ENCODE measurements around the gene ANKS3.
A peak's percentile ranks its signal among the peaks of the same experiment; 100 is the strongest.

The ANKS3 gene

DNA sequence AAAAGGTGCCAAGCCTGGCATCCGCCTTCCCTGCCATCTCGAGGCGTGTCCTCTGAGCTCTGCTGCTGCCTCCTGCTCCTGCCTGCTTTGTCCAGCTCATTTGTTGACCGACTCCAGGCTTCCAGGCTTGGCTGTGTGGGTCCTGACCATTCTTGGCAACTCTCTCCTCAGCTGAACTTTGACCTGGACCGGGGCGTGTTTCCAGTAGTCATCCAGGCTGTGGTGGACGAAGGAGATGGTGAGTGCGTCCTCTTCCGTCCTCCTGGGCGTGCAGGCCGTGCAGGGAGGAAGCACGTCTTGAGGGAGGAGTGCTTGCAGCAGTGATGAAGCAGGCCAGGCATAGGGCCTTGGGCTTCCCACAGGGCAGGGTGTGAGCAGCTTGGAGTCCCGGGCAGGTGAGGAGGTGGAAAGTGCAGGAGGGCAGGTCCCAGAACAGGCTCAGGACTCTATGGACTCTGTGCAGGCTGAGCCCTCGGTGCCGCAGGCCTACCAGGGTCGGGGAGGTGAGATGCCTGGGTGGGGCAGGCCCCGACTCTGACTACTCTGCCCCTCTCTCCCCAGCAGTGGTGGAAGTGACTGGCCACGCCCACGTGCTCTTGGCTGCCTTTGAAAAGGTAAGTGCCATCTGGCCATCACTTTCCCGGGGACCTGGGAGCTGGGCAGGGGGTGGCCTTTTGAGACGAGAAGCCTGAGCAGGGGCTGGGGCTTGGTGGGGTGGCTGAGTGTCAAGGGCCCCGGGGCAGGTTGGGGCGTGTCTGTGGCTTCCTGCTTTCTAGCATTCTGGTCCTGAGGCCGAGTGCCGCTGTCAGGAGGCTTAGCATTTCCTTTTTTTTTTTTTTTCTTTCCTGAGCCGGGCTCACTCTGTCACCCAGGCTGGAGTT is 69.3 kb downstream of the ANKS3 start:
- H3K4me1 ChIP-seq (ENCODE audit: control insufficient read depth in 1 of 2, insufficient read depth in 1 of 2, low read depth in 1 of 2, low read length in 1 of 2): peaks cover 40 to 47% of the 10 kb centered on the region in 2 experiments
- H3K36me3 ChIP-seq: peaks cover 84% of the 10 kb centered on the region
- H3K27ac ChIP-seq: peak overlapping the region; percentile 84
- TF ChIP-seq, protein P1, sequence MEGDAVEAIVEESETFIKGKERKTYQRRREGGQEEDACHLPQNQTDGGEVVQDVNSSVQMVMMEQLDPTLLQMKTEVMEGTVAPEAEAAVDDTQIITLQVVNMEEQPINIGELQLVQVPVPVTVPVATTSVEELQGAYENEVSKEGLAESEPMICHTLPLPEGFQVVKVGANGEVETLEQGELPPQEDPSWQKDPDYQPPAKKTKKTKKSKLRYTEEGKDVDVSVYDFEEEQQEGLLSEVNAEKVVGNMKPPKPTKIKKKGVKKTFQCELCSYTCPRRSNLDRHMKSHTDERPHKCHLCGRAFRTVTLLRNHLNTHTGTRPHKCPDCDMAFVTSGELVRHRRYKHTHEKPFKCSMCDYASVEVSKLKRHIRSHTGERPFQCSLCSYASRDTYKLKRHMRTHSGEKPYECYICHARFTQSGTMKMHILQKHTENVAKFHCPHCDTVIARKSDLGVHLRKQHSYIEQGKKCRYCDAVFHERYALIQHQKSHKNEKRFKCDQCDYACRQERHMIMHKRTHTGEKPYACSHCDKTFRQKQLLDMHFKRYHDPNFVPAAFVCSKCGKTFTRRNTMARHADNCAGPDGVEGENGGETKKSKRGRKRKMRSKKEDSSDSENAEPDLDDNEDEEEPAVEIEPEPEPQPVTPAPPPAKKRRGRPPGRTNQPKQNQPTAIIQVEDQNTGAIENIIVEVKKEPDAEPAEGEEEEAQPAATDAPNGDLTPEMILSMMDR (IDR thresholded peaks at IDR 0.05): no peak
- H3K4me3 ChIP-seq (ENCODE audit: low read depth in 1 of 2, low read length in 1 of 2): peak overlapping the region; percentile 29 to 39
- no peaks in the 10 kb centered on the region for H3K9me3 ChIP-seq
- no peaks in the 10 kb centered on the region for H3K27me3 ChIP-seq

DNA sequence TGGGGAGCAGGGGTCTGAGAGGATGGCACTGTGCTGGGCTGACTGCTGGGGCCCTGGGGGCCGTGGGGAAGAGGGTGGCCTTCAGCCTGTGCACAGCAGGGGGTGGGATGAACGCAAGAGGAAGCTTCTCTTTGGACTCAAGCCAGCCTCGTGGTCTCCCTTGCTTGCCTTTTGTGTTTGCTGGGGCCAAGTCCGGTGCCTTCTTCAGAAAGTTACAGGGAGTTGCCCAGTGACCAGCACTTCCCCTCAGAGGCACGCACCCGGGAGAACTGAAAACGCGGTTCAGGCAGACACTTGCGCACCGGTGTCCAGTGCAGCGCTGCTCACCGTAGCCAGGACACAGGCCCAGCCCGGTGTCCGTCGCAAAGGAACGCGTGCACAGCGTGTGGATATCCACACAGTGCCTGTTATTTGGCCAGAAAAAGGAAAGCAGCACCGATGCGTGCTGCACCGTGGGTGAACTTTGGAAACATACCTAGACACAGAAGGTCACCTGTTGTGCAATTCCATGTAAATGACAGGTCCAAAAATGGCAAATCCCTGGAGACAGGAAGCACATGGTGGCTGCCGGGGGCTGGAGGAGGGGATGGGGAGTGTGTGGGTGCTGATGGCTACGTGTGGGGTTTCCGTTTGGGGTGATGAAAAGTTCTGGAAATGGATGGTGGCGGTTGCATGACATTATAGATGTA is 70.2 kb downstream of the ANKS3 start:
- Histone ChIP-seq H3K36me3 (peaks cover 84% of the 10 kb centered on the region), H3K4me3 (ENCODE audit: low read depth in 1 of 2, low read length in 1 of 2) (peak overlapping the region; percentile 29 to 39), H3K9me3 (no peaks in the 10 kb centered on the region), H3K27ac (peak overlapping the region; percentile 84), H3K27me3 (no peaks in the 10 kb centered on the region), H3K4me1 (ENCODE audit: control insufficient read depth in 1 of 2, insufficient read depth in 1 of 2, low read depth in 1 of 2, low read length in 1 of 2) (peaks cover 40 to 47% of the 10 kb centered on the region in 2 experiments)
- TF ChIP-seq, protein P1 (IDR thresholded peaks at IDR 0.05): peak; percentile 29

DNA sequence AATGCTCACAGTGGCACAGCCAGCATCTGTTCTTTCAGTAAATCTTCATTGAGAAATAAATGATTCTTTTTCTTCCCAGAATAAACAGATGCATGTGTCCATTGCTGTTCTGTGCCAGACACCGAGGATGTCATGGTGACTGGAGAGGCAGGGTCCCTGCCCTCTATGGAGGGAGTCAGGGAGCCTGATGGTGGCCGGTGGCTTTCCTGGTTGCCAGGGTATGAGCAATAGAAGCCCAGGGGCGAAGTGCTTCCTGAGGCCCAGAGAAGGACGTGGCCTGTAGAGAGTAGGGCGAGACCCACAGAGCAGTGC is 70.7 kb downstream of the ANKS3 start:
- H3K9me3 ChIP-seq: no peaks in the 10 kb centered on the region
- peaks cover 84% of the 10 kb centered on the region for H3K36me3 ChIP-seq
- peaks cover 40 to 47% of the 10 kb centered on the region in 2 experiments for H3K4me1 ChIP-seq (ENCODE audit: control insufficient read depth in 1 of 2, insufficient read depth in 1 of 2, low read depth in 1 of 2, low read length in 1 of 2)
- TF ChIP-seq, protein P1 (IDR thresholded peaks at IDR 0.05): no peak
- H3K27me3 ChIP-seq: no peaks in the 10 kb centered on the region
- H3K4me3 ChIP-seq (ENCODE audit: low read depth in 1 of 2, low read length in 1 of 2): peak overlapping the region; percentile 29 to 39
- H3K27ac ChIP-seq: peak overlapping the region; percentile 84

DNA sequence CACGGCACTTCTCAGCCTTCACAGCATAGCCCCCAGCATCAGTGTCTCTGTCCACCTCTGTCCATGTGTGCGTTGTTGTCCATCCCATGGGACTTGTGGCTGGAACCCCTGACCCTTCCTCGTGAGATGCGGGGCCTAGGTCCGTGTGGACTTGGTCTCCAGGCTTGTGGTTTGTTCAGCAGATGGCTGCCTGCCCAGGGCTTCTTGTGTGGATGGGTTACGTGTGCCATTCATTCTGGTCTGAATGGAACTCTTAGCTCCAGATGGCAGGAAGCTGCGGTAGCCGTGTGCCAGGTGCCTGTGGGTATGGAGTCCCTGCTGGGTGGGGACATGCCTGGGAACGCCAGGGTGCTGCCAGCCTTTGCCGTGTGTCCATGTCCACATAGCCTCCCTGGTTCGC is 72.4 kb downstream of the ANKS3 start:
- Histone ChIP-seq H3K9me3 (no peaks in the 10 kb centered on the region), H3K36me3 (peaks cover 83% of the 10 kb centered on the region), H3K27ac (peak overlapping the region; percentile 42), H3K4me1 (ENCODE audit: control insufficient read depth in 1 of 2, insufficient read depth in 1 of 2, low read depth in 1 of 2, low read length in 1 of 2) (peaks cover 40 to 47% of the 10 kb centered on the region in 2 experiments), H3K4me3 (ENCODE audit: low read depth in 1 of 2, low read length in 1 of 2) (no peak overlapping the region), H3K27me3 (no peaks in the 10 kb centered on the region)
- TF ChIP-seq, protein P1 (IDR thresholded peaks at IDR 0.05): no peak

DNA sequence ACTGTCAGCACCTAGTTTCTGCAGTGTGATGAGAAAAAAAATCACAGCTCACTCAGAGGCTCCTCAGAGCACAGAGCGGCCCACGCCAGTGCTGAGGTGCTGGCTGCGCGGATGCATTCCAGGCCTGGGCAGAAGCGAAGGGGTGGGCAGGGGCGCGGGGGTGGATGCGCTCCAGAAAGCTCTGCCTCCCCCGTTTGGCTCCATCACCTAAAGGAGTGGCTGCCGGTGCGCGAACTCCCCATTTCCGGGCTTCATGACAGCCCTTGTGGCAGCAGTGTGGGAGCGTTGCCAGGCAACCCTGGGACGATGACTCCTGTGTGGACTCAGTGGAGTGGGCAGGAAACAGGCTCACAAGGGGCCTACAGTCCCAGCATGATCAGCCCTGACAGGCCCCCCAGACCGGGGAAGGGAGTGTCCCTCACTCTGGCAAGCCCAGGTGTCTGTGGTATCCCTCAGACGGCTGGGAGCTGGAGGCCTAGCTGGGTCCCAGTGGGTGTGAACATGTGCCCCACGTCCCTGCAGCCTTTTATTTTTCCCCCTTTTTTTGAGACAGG is 73.5 kb downstream of the ANKS3 start:
- peaks cover 32 to 40% of the 10 kb centered on the region in 2 experiments for H3K4me1 ChIP-seq (ENCODE audit: control insufficient read depth in 1 of 2, insufficient read depth in 1 of 2, low read depth in 1 of 2, low read length in 1 of 2)
- H3K27me3 ChIP-seq: no peaks in the 10 kb centered on the region
- no peaks in the 10 kb centered on the region for H3K9me3 ChIP-seq
- H3K4me3 ChIP-seq (ENCODE audit: low read depth in 1 of 2, low read length in 1 of 2): no peak overlapping the region
- peaks cover 83% of the 10 kb centered on the region for H3K36me3 ChIP-seq
- TF ChIP-seq, protein P1 (IDR thresholded peaks at IDR 0.05): no peak
- no peak overlapping the region for H3K27ac ChIP-seq
